ENCODE results near the gene TOPAZ1.

Gene TOPAZ1
- total RNA-seq, result 0 to 0.07 (median 0) reads per million in 9 experiments

- no peak for ATAC-seq (replicated peaks)
- Mint-ChIP-seq H3K9me3 (no peaks in the 10 kb centered on the region), H3K36me3 (ENCODE audit: insufficient read depth) (no peaks in the 10 kb centered on the region), H3K27me3 (peaks cover 35 to 44% of the 10 kb centered on the region in 2 donors), H3K27ac (no peak within 1 kb of the TSS), H3K4me1 (ENCODE audit: low read depth in 2 of 2) (no peaks in the 10 kb centered on the region), H3K4me3 (no peak within 1 kb of the TSS)
- DNase-seq, result no peak
Observed at GRCh38 chr3:44241706-44242105, at the start of gene TOPAZ1. Gene TOPAZ1 (plus strand): TSS chr3:44241886. CDS start chr3:44242054, 168 bp downstream.

GRCh38 chr3:44198284-44199269, 43.1 kb upstream of the TOPAZ1 start:
- Mint-ChIP-seq H3K27ac (no peak overlapping the region), H3K36me3 (ENCODE audit: insufficient read depth) (peaks cover 4% of the 10 kb centered on the region), H3K9me3 (no peaks in the 10 kb centered on the region), H3K27me3 (peaks cover 18 to 36% of the 10 kb centered on the region in 2 donors), H3K4me3 (no peak overlapping the region), H3K4me1 (ENCODE audit: low read depth in 2 of 2) (no peaks in the 10 kb centered on the region)
- peak; percentile 61 for ATAC-seq (replicated peaks)
- peak; percentile 48 to 63 (median 54) for DNase-seq

- H3K4me1 Mint-ChIP-seq (ENCODE audit: low read depth in 2 of 2), result peaks cover 0 to 4% of the 10 kb centered on the region in 2 donors
Observed at GRCh38 chr3:44206261-44206660, 35.4 kb upstream of the TOPAZ1 start.

GRCh38 chr3:44206862-44207652, 34.6 kb upstream of the TOPAZ1 start:
- H3K9me3 Mint-ChIP-seq, result no peaks in the 10 kb centered on the region
- no peak for DNase-seq
- H3K4me3 Mint-ChIP-seq, result no peak overlapping the region
- ATAC-seq (replicated peaks), result no peak
- peaks cover 51 to 65% of the 10 kb centered on the region in 2 donors for H3K27me3 Mint-ChIP-seq
- H3K36me3 Mint-ChIP-seq (ENCODE audit: insufficient read depth), result no peaks in the 10 kb centered on the region
- H3K4me1 Mint-ChIP-seq (ENCODE audit: low read depth in 2 of 2), result peaks cover 0 to 4% of the 10 kb centered on the region in 2 donors
- H3K27ac Mint-ChIP-seq, result no peak overlapping the region

More at GRCh38 chr3:44206261-44206660, 35.4 kb upstream of the TOPAZ1 start:
- Mint-ChIP-seq H3K4me3 (no peak overlapping the region), H3K36me3 (ENCODE audit: insufficient read depth) (no peaks in the 10 kb centered on the region), H3K9me3 (no peaks in the 10 kb centered on the region), H3K27ac (no peak overlapping the region), H3K27me3 (peaks cover 59 to 70% of the 10 kb centered on the region in 2 donors)
- no peak for DNase-seq
- no peak for ATAC-seq (replicated peaks)

GRCh38 chr3:44208086-44208485, 33.6 kb upstream of the TOPAZ1 start:
- Mint-ChIP-seq H3K4me3 (no peak overlapping the region), H3K36me3 (ENCODE audit: insufficient read depth) (no peaks in the 10 kb centered on the region), H3K27me3 (peaks cover 54 to 72% of the 10 kb centered on the region in 2 donors), H3K4me1 (ENCODE audit: low read depth in 2 of 2) (peaks cover 0 to 4% of the 10 kb centered on the region in 2 donors), H3K9me3 (no peaks in the 10 kb centered on the region), H3K27ac (no peak overlapping the region)
- ATAC-seq (replicated peaks) (peak; percentile 37), DNase-seq (no peak)

GRCh38 chr3:44208568-44208967, 33.1 kb upstream of the TOPAZ1 start:
- Mint-ChIP-seq H3K9me3 (no peaks in the 10 kb centered on the region), H3K36me3 (ENCODE audit: insufficient read depth) (no peaks in the 10 kb centered on the region), H3K27ac (no peak overlapping the region), H3K27me3 (peaks cover 54 to 77% of the 10 kb centered on the region in 2 donors), H3K4me1 (ENCODE audit: low read depth in 2 of 2) (peaks cover 0 to 4% of the 10 kb centered on the region in 2 donors), H3K4me3 (no peak overlapping the region)
- DNase-seq (no peak), ATAC-seq (replicated peaks) (no peak)

- ATAC-seq (replicated peaks) (no peak), DNase-seq (no peak)
- Mint-ChIP-seq H3K4me1 (ENCODE audit: low read depth in 2 of 2) (peaks cover 0 to 4% of the 10 kb centered on the region in 2 donors), H3K4me3 (no peak overlapping the region), H3K27ac (no peak overlapping the region), H3K36me3 (ENCODE audit: insufficient read depth) (no peaks in the 10 kb centered on the region), H3K27me3 (peaks cover 58 to 72% of the 10 kb centered on the region in 2 donors), H3K9me3 (no peaks in the 10 kb centered on the region)
Observed at GRCh38 chr3:44210967-44211366, 30.7 kb upstream of the TOPAZ1 start.

- no peaks in the 10 kb centered on the region for H3K9me3 Mint-ChIP-seq
- no peaks in the 10 kb centered on the region for H3K4me1 Mint-ChIP-seq (ENCODE audit: low read depth in 2 of 2)
- DNase-seq (no peak), ATAC-seq (replicated peaks) (no peak)
- no peak overlapping the region for H3K27ac Mint-ChIP-seq
- peaks cover 31 to 59% of the 10 kb centered on the region in 2 donors for H3K27me3 Mint-ChIP-seq
- no peak overlapping the region for H3K4me3 Mint-ChIP-seq
- no peaks in the 10 kb centered on the region for H3K36me3 Mint-ChIP-seq (ENCODE audit: insufficient read depth)
Observed at GRCh38 chr3:44222337-44222736, 19.3 kb upstream of the TOPAZ1 start.

GRCh38 chr3:44223299-44223698, 18.4 kb upstream of the TOPAZ1 start:
- Mint-ChIP-seq H3K4me1 (ENCODE audit: low read depth in 2 of 2) (no peaks in the 10 kb centered on the region), H3K9me3 (no peaks in the 10 kb centered on the region), H3K36me3 (ENCODE audit: insufficient read depth) (no peaks in the 10 kb centered on the region), H3K27ac (no peak overlapping the region), H3K4me3 (no peak overlapping the region), H3K27me3 (peaks cover 31 to 59% of the 10 kb centered on the region in 2 donors)
- DNase-seq, result no peak
- no peak for ATAC-seq (replicated peaks)

- no peaks in the 10 kb centered on the region for H3K4me1 Mint-ChIP-seq (ENCODE audit: low read depth in 2 of 2)
- H3K27me3 Mint-ChIP-seq, result peaks cover 31 to 58% of the 10 kb centered on the region in 2 donors
- H3K9me3 Mint-ChIP-seq, result no peaks in the 10 kb centered on the region
- ATAC-seq (replicated peaks) (no peak), DNase-seq (no peak)
- H3K4me3 Mint-ChIP-seq, result no peak overlapping the region
- H3K27ac Mint-ChIP-seq, result no peak overlapping the region
- H3K36me3 Mint-ChIP-seq (ENCODE audit: insufficient read depth), result no peaks in the 10 kb centered on the region
Observed at GRCh38 chr3:44224131-44224530, 17.6 kb upstream of the TOPAZ1 start.

GRCh38 chr3:44226573-44226972, 15.1 kb upstream of the TOPAZ1 start:
- Mint-ChIP-seq H3K9me3 (no peaks in the 10 kb centered on the region), H3K4me1 (ENCODE audit: low read depth in 2 of 2) (no peaks in the 10 kb centered on the region), H3K4me3 (no peak overlapping the region), H3K36me3 (ENCODE audit: insufficient read depth) (no peaks in the 10 kb centered on the region), H3K27me3 (peaks cover 31 to 42% of the 10 kb centered on the region in 2 donors), H3K27ac (no peak overlapping the region)
- ATAC-seq (replicated peaks), result no peak
- no peak for DNase-seq

GRCh38 chr3:44227632-44228031, 14.1 kb upstream of the TOPAZ1 start:
- Mint-ChIP-seq H3K9me3 (no peaks in the 10 kb centered on the region), H3K4me1 (ENCODE audit: low read depth in 2 of 2) (no peaks in the 10 kb centered on the region), H3K27ac (no peak overlapping the region), H3K4me3 (no peak overlapping the region), H3K27me3 (peaks cover 24 to 33% of the 10 kb centered on the region in 2 donors), H3K36me3 (ENCODE audit: insufficient read depth) (no peaks in the 10 kb centered on the region)
- ATAC-seq (replicated peaks) (no peak), DNase-seq (no peak)

GRCh38 chr3:44228900-44229299, 12.8 kb upstream of the TOPAZ1 start:
- H3K4me1 Mint-ChIP-seq (ENCODE audit: low read depth in 2 of 2), result no peaks in the 10 kb centered on the region
- H3K27me3 Mint-ChIP-seq, result peaks cover 16 to 21% of the 10 kb centered on the region in 2 donors
- ATAC-seq (replicated peaks) (no peak), DNase-seq (no peak)
- H3K27ac Mint-ChIP-seq, result no peak overlapping the region
- H3K36me3 Mint-ChIP-seq (ENCODE audit: insufficient read depth), result no peaks in the 10 kb centered on the region
- no peak overlapping the region for H3K4me3 Mint-ChIP-seq
- no peaks in the 10 kb centered on the region for H3K9me3 Mint-ChIP-seq
